Omental fat pad (tissue), 4 donors: ENCODE results near the gene GPR62. TPM values are rescaled to one million over a fixed set of nuclear protein-coding genes. Genes with fewer than 3 reads are reported as not detected.

Experiments used
- ATAC-seq: fragments of 150-250 bp; one replicate; pipeline ENCODE4 v1.9.1; 2016; ENCODE audit warnings: mild to moderate bottlenecking, moderate library complexity; ENCODE audit not compliant: low FRiP score
- DNase-seq: peaks from one replicate; pipeline ENCODE4 v3.0.0-alpha.2; 2019; ENCODE audit warnings: low spot score
- CTCF ChIP-seq, 3 donors: fragments of 450-650 bp; IDR thresholded peaks; one replicate each; pipeline ENCODE4 v1.5.1; 2016 to 2017; ENCODE audit warnings: antibody characterized with exemption in 3 of 3, mild to moderate bottlenecking in 3 of 3, moderate library complexity in 2 of 3
- total RNA-seq, 4 donors: library from RNA; depleted of rRNA; stranded (reverse); fragments of >200 nt; gene quantifications; one replicate each; pipeline ENCODE4 v1.1.0, GENCODE V29; 2016

Gene GPR62
- total RNA-seq, 4 donors from 2014 or later: 0.19 to 0.37 (median 0.24) TPM; not detected in 1

DNA sequence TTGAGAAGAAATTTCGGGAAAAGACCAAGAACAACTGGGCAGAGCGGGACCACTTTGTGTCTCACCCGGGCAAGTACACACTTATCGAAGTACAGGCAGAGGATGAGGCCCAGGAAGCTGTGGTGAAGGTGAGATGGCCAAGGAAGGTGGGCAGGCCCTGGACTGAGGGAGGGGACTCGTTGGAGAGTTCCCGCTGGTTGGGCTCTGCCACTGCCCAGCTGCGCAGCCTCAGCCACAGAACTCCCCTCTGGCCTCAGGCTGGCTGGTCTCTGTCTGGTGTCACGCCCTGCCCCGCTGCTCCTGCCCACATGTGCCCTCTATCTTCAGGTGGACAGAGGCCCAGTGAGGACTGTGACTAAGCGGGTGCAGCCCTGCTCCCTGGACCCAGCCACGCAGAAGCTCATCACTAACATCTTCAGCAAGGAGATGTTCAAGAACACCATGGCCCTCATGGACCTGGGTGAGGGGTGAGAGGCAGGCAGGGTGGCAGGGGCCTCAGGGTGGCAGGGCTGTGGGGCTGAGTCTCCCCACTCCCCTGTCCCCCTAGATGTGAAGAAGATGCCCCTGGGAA, 10.6 kb upstream of the GPR62 start:
- no peak for TF ChIP-seq CTCF (IDR thresholded peaks at IDR 0.05)
- DNase-seq (no peak), ATAC-seq (no peak)

- TF ChIP-seq CTCF (IDR thresholded peaks at IDR 0.05): no peak
- no peak for DNase-seq
- no peak for ATAC-seq
Observed at GRCh38 chr3:51945031-51945840, 9.9 kb upstream of the GPR62 start.

- no peak for TF ChIP-seq CTCF (IDR thresholded peaks at IDR 0.05)
Observed at GRCh38 chr3:51945926-51946705, 9.1 kb upstream of the GPR62 start.

DNA sequence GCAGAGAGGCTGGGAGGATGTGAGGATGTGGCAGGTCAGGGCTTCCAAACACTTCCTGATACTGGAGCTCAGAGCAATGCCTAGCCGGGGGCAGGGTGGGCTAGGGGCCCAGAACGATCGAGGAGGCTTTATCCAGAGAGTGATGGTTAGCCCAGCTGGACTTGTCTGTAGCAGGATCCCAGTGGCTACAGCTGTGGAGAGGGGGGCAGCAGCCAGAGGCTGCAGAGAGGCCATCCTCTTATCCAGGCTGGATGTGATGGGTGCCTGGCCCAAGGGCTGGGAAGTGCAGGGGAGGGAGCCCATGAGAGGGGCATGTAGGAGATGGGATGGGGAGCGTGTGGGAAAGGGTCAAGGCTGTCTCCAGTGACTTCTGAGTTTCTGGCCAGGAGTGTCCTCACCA, 8.4 kb upstream of the GPR62 start:
- TF ChIP-seq CTCF (IDR thresholded peaks at IDR 0.05): no peak
- ATAC-seq: no peak

More at GRCh38 chr3:51945926-51946705, 9.1 kb upstream of the GPR62 start:
- no peak for ATAC-seq
- DNase-seq: no peak

GRCh38 chr3:51947215-51947900, 7.8 kb upstream of the GPR62 start:
- TF ChIP-seq CTCF (IDR thresholded peaks at IDR 0.05): no peak
- DNase-seq (no peak), ATAC-seq (no peak)

More for the DNA sequence above, 8.4 kb upstream of the GPR62 start:
- no peak for DNase-seq

GRCh38 chr3:51948016-51948580, 7.1 kb upstream of the GPR62 start:
- DNase-seq: no peak
- TF ChIP-seq CTCF (IDR thresholded peaks at IDR 0.05): no peak
- no peak for ATAC-seq
